Stimulated activated CD4-positive, alpha-beta T cell treated with anti-CD3 and anti-CD28 coated beads, Interleukin-12 subunit alpha, Interleukin-12 subunit beta, amount 100 ng/mL, for 48 hours (primary cell): Measurements from ENCODE around the gene HLA-DOB.
"Not testable (repeated sequence)": the region's sequence is repeated elsewhere in the genome, so short reads cannot be mapped to it uniquely, and the experiment has no call there.

Experiments used
- DNase-seq, 3 donors: peaks; one replicate each; pipeline ENCODE4 v3.0.0-alpha.2; 2020; ENCODE audit warnings: low read depth in 2 of 3, low spot score in 1 of 3

The HLA-DOB gene

DNA sequence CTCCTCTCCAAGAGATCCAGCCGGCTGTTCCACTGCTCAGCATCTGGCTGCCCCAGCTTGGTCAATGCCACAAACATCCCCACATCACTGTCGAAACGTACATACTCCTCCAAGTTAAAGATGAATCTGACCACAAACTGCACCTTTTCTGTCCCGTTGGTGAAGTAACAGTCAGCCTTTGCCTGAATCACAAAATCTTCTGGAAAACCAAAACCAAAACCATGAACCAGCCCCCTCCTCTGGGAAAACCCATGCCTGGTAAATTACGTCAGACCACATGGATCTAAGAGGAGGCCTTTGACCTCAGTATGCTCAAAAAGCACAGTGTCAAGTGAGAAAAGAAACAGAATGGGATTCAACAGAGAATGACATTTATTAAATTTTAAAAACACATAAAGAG, 1.7 kb downstream of the HLA-DOB start:
- no peak for DNase-seq

DNA sequence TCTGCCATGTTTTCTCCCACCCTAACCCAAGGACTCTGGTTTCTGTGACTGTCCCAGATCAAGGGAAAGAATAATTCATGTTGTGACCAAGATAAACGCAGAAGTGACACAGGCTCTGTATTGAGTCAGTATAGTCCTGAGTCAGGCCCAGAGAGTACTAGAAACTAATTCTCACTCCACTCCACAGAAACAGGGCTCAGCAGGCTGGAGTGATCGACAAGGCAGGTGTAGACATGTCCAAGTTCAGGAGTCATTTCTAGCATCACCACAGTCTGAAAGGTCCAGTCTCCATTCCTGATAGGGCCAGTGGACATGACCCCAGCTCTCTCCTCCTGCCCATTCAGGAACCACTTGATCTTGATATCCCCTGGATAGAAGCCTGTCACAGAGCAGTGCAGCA, 2.7 kb downstream of the HLA-DOB start:
- no peak for DNase-seq

DNA sequence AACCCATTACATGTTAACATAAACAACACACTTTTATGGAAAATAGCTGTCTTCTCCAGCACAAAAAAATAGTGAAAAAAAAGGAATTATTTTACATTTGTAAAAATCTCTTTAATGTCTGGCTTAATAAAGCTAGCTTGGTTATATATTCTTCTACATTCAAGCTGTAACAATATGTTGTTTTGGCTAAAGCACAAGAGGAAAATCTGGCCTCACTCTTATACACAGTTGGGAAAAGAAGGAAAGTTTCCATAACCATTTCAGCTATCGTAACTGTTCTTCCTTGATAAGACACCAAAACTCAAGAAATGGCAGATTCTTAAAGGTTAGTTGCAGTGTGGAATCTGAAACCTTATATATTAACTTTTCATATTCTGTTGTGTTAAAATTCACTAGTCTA, 7.6 kb downstream of the HLA-DOB start:
- DNase-seq: no peak

DNA sequence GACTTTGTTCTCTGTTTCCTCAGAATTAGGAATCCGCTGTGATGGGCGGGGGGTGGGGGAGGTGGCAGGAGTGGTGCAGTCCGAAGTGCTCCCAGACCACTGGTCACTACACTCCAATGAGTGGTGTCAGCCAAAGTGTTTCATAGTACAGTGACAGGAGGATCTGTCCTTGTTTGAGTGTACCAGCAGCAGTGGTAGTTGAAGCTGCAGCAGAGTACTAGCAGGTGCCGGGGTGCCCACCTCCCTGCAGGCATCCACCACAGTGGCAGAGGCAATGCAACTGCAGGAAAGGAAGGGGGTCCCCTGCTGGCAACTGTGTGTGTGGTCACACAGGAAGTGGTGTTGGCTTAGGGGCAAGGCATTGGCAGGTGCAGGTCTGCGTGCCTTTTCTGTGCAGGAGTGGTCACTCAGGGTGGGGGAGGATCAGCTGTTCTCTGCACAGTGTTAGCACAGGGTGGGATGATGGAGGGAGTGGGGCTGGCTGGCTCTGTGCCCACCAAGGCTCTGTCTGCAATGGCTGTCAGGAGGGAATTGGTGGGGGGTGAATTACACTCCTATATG, 9.7 kb downstream of the HLA-DOB start:
- DNase-seq: no peak

DNA sequence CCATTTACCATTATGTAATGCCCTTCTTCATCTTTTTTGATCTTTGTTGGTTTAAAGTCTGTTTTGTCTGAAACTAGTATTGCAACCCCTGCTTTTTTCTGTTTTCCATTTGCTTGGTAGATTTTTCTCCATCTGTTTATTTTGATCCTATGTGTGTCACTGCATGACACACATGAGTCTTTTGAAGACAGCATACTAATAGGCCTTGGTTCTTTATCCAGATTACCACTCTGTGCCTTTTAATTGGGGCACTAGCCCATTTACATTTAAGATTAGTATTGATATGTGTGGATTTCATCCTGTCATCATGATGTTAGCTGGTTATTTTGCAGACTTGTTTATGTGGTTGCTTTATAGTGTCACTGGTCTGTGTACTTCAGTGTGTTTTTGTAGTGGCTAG, 11.4 kb downstream of the HLA-DOB start:
- not testable (repeated sequence) for DNase-seq

DNA sequence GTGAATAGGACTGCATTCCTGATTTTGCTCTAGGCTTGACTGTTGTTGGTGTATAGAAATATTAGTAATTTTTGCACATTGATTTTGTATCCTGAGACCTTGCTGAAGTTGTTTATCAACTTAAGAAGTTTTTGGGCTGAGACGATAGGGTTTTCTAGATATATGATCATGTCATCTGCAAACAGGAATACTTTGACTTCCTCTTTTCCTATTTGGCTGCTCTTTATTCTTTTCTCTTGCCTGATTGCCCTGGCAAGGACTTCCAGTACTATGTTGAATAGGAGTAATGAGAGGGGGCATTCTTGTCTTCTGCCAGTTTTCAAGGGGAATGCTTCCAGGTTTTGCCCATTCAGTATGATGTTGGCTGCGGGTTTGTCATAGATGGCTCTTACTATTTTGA, 13.4 kb downstream of the HLA-DOB start:
- DNase-seq: no peak

DNA sequence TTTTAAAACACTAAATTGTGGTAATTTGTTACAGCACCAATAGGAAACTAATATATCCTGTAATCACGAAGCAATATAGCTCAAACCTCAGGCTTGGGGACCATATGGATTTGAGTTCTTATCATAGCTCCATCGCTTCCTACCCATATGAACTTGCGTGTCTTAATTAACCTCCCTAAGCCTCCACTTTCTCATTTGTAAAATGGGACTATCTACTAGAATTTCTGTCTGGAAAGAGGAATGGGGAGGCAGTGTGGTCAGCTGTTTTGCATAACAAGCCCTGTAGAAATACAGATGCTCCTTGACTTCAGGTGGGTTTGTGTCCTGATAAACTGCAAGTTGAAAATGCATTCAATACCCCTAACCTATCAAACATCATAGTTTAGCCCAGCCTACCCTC, 17.1 kb downstream of the HLA-DOB start:
- no peak for DNase-seq

DNA sequence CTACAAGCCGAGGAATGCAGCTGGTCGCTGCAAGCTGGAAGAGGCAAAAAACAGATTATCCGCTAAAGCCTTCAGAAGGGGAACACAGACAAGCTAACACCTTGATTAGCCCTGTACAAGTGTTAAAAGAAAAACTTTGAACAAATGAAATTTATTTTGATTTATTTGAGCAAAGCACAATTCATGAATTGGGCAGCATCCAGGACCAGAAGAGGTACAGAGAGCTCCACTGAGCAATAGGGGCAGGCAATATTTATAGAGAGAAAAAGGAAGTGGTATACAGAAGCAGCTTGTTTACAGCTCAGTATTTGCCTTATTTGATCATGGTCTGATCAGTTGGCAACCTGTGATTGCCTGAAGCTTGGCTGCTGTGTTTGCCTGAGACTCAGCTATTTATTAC, 17.6 kb downstream of the HLA-DOB start:
- DNase-seq: no peak

DNA sequence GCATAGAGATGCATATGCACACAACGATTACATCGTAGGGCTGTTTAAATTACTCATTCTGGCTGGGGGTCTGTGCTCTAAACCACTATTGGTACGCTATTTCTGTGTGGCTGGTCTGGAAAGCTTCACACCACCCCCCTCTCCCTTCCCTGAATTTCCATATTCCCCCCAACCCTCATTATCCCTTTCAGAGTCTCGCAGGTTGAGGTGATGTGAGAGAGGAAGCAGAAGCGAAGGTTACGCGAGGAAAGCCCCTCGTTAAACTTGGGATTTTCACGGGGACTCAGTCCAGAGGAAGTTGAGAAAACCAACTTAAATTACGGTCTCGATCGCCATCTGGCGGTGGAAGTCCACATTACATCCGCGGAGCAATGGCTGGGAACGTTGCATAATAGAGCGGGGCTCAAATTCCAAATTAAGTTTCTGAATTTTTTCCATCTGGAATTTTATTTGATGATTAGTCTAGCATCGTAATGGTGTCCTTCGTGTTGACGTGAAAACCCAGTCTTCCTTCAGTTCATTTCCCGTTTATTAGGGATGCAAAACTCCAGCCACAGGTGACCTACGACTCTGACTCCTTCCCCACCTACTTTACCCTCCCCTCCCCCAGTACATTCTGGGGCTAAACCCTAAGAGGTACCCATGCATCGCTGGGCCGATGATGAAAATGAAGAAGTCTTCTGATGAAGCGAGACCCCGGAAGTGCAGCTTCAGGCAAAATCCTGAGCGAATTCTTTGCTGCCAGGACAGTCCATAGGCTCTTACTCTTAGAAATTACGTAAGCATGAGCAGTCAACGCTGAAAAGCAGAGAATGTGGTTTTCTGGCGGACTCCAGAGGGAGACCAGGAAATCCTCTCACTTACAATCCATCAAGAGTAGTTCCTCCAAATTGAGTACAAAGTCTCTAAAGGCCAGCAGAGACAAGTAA, 19.7 kb downstream of the HLA-DOB start:
- peak; percentile 52 to 81 (median 62) for DNase-seq

DNA sequence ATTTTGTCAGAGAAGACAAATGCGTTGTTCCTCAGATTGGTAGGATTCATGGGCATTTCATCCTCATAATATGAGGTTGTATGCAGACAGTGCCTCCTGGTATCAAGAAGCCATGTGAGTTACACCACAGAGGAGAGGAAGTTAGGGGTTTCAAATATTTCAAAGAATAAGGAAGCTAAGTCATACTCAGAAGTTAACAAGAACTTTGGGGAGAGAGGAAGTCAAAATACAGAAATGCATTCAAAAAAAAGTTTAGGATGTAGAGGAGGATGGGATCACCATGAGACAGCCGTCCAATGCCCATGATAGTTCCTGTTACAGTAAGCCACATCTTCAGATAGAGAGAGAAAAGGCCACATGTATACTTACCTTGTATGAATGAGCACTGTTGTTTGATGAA, 22.3 kb downstream of the HLA-DOB start:
- no peak for DNase-seq

DNA sequence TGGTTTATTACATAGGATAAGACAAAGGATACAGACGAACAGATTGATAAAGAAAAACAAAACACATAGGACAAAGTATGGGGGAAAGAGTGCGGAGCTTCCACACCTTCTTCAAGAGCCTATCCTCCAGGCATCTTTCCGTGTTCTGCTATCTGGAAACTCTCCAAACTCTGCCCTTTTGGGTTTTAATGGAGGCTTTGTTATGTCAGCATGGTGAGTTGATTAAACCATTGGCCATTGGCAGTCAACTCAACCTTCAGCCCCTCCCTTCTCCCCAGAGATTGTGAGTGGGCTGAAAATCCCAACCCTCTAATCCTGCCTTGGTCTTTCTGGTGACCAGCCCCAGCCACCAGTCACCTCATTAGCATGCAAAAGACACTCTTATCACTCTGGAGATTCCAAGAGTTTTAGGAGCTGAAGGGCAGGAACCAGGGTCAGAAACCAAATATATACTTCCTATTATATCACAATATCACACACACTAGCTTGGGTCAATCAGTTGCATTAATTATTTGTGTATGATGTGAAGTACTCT, 23.8 kb downstream of the HLA-DOB start:
- DNase-seq: no peak

DNA sequence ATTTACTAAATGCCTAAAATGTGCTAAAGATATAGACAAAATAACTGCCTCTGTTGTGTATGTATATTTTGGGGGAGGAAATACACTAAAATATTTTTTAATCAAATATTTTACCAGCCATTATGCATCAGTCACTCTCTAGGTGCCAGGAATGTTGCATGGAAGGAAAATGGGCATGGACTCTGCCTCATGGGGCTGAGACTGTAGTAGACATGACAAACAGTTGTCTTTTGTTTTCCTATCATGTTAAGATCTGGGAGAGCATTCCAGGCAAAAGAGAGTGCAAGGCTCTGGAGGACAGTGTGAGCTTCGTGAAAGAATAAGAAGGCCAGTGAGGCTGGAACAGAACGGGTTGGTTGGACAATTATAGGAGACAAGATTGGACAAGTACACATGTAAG, 26.5 kb downstream of the HLA-DOB start:
- no peak for DNase-seq

DNA sequence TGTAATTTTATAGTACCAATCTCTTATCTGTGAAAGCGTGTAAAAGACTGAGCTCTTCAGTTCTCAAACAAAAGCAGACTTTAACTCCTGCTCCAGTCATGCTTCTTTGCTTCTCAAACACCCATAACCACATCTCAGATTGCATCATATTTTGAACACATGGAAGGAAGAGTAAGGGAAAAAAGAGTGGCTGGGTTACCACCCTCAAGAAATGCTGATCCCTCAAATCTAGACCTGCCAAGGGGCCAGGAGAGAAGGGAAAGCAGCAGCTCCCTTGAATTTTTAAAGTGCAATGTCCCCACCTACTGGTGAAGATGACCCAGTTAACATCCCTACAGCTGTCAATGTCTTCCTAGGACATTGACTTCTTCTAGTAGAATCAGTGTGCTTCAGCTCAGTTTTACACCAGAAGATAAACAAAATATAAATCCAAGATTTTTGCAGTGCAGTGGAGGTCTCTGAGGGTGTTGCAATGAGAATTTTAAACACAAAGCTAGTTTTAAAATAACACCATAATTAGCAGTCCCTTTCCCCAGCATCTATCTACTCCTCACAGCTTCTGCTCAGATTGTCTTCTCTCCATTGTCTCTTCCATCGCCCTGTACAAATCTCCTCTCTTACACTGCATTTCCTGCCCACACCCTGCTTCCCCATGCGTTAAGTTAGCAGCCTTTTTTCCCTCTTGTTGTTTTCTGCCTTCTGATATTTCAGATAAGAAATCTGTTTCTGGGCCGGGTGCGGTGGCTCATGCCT, 30.8 kb downstream of the HLA-DOB start:
- DNase-seq: peak in 1 of 3 donors; percentile 41

DNA sequence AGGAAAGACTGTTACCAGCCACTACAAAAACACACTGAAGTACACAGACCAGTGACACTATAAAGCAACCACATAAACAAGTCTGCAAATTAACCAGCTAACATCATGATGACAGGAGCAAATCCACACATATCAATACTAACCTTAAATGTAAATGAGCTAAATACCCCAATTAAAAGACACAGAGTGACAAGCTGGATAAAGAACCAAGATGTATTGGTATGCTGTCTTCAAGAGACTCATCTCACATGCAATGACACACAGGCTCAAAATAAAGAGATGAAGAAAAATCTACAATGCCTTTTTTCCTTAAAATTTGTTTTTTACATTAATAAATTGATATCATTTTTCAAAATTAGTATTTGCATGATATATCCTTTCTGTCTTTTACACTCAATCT, 33.9 kb downstream of the HLA-DOB start:
- DNase-seq: not testable (repeated sequence)

DNA sequence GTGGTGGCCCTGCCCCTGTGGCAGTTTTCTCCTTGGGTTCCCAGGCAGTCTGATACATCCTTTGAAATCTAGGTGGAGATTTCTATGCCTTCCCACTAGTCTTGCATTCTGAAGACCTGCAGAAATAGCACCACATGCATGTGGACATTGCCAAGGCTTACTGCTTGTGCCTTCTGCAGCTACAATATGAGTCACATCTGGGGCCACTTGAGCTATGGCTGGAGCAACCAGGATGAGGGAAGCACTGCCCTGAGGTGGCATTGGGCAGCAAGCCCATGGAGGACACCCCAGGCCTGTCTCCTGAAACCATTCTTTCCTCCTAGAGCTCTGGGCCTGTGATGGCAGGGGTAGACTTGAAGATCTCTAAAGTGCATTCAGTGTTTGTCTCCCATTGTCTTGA, 37.8 kb downstream of the HLA-DOB start:
- no peak for DNase-seq

DNA sequence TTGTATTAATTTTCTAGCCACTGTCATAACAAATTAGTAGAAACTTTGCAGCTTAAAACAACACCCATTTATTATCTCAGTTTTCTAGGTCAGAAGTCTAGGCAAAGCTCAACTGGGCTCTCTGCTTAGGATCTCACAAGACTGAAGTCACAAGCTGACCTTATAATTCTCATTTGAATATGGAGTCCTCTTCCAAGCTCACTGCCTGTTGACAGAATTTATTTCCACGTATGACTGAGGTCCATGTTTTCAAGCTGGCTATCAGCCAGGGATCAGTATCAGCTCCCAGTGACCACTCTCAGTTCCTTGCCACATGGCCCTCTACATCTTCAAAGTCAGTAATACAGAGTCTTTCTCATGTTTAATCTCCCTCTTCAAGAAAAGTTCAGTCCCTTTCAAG, 41.7 kb downstream of the HLA-DOB start:
- no peak for DNase-seq

DNA sequence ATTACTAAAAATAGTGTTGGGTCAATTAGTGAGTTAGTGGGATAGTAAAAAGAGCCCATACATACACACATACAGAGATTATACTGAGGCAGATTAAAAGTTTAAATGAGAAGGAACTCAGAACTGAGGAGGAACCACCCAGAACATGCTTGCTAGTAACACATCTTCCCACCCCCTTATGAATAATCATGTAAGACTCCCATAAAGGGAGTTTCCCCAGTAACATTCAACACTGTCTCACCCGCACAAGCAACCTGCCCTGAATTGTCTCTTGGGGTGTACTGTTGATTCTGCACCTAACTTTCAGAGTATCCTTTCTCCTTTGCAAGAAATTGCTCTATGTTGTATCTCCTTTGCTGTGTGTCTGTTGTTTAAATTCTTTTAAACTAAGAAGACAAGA, 42.4 kb downstream of the HLA-DOB start:
- DNase-seq: no peak

DNA sequence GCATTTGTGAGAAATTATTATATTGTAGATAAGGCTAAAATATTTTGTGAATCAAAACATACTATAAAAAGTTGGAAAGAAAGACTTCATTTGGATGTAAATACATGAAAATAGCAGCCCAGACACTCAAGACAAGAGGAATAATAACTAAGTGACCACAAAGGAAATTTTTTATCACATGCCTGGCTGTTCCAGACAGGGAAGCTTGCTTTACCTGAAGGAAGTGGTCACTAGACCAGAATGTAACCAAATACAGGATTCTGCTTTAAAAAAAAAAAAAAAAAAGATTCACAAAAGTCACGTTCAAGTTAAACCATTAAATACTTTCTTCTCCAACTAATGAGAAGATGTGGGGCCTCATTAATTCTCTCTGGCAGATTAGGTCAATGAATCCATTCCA, 44.1 kb downstream of the HLA-DOB start:
- DNase-seq: no peak

DNA sequence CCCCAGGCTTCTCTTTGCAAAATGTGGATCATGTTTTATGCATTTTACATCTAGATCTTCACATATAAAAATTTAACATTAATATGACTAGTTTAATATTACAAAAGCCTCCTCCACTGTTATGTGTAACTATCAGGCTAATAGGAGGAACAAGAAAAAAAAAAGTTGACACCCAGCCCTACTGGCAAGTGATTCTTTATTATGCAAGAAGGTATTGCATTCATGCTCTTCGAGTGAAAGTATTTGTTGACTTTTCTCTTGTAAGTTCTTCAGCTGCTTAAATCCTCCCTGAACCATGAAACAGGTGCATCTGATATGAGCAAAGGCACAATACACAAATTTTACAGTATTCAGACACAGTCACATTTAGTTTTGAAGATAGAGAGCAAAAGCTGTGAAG, 52.8 kb downstream of the HLA-DOB start:
- DNase-seq: no peak

DNA sequence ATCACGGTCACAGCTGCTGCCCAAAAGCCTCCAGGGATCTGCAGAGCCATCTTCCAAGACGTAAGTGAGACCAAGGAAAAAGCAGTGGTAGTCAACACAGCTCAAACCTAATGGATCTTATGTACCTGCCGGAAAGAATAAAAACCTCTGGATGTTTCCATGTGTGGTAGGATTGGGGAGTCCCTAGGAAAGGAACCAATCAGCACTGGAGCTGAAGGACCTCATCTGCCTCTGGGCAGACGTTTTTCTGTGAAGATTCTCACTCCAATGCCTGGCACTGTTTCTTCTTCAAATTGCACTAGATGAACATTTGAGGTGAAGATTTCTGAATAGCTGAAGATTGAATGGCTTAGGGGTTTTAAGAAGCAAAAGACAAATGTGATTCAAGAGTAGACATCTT, 53.4 kb downstream of the HLA-DOB start, which contains the start of gene HLA-DQB2:
Gene HLA-DQB2 (minus strand): TSS at position 112 of the 400 bp plus-strand sequence. CDS start 62 bp downstream, at position 50.
- no peak for DNase-seq
